ENCODE data around the gene DZIP1L.

The DZIP1L gene

GRCh38 chr3:138084196-138084595 lies 31.2 kb downstream of the DZIP1L start:
- TF ChIP-seq REST (IDR thresholded peaks at IDR 0.05; ENCODE audit: insufficient read depth in 1 of 2, low read depth in 2 of 2, low read length in 2 of 2): no peak
- no peak for TF ChIP-seq TAF1 (IDR thresholded peaks at IDR 0.05; ENCODE audit: borderline replicate concordance, insufficient read depth, low read length)
- TF ChIP-seq SIN3A (IDR thresholded peaks at IDR 0.05; ENCODE audit: borderline replicate concordance, insufficient read depth, low read length): no peak

GRCh38 chr3:138082992-138083386 lies 32.4 kb downstream of the DZIP1L start:
- no peak for TF ChIP-seq POLR2AphosphoS5 (IDR thresholded peaks at IDR 0.05; ENCODE audit: low read depth, low read length)
- TF ChIP-seq TAF1 (IDR thresholded peaks at IDR 0.05; ENCODE audit: borderline replicate concordance, insufficient read depth, low read length): no peak
- no peak for TF ChIP-seq REST (IDR thresholded peaks at IDR 0.05; ENCODE audit: insufficient read depth in 1 of 2, low read depth in 2 of 2, low read length in 2 of 2)
- no peak for TF ChIP-seq SIN3A (IDR thresholded peaks at IDR 0.05; ENCODE audit: borderline replicate concordance, insufficient read depth, low read length)
- no peak for TF ChIP-seq FOXP2 (optimal IDR thresholded peaks at IDR 0.05; ENCODE audit: borderline replicate concordance, extremely low read depth, extremely low read length, insufficient read depth)

- no peak for TF ChIP-seq TAF1 (IDR thresholded peaks at IDR 0.05; ENCODE audit: borderline replicate concordance, insufficient read depth, low read length)
- TF ChIP-seq FOXP2 (optimal IDR thresholded peaks at IDR 0.05; ENCODE audit: borderline replicate concordance, extremely low read depth, extremely low read length, insufficient read depth): no peak
- no peak for TF ChIP-seq REST (IDR thresholded peaks at IDR 0.05; ENCODE audit: insufficient read depth in 1 of 2, low read depth in 2 of 2, low read length in 2 of 2)
- TF ChIP-seq POLR2AphosphoS5 (IDR thresholded peaks at IDR 0.05; ENCODE audit: low read depth, low read length): no peak
- no peak for TF ChIP-seq SIN3A (IDR thresholded peaks at IDR 0.05; ENCODE audit: borderline replicate concordance, insufficient read depth, low read length)
These were observed 33.1 kb downstream of the DZIP1L start for GRCh38 chr3:138082085-138082991.

- TF ChIP-seq FOXP2 (optimal IDR thresholded peaks at IDR 0.05; ENCODE audit: borderline replicate concordance, extremely low read depth, extremely low read length, insufficient read depth) (no peak), SIN3A (IDR thresholded peaks at IDR 0.05; ENCODE audit: borderline replicate concordance, insufficient read depth, low read length) (no peak), TAF1 (IDR thresholded peaks at IDR 0.05; ENCODE audit: borderline replicate concordance, insufficient read depth, low read length) (no peak)
These were observed 33.9 kb downstream of the DZIP1L start for GRCh38 chr3:138081371-138082084.

- TF ChIP-seq FOXP2 (optimal IDR thresholded peaks at IDR 0.05; ENCODE audit: borderline replicate concordance, extremely low read depth, extremely low read length, insufficient read depth): no peak
- no peak for TF ChIP-seq POLR2AphosphoS5 (IDR thresholded peaks at IDR 0.05; ENCODE audit: low read depth, low read length)
- no peak for TF ChIP-seq REST (IDR thresholded peaks at IDR 0.05; ENCODE audit: insufficient read depth in 1 of 2, low read depth in 2 of 2, low read length in 2 of 2)
- TF ChIP-seq TAF1 (IDR thresholded peaks at IDR 0.05; ENCODE audit: borderline replicate concordance, insufficient read depth, low read length): no peak
- no peak for TF ChIP-seq SIN3A (IDR thresholded peaks at IDR 0.05; ENCODE audit: borderline replicate concordance, insufficient read depth, low read length)
These were observed 35.5 kb downstream of the DZIP1L start for GRCh38 chr3:138079901-138080300.
